AG04450 (cell line): ENCODE results near the gene CRYBA2. TPM values are rescaled to one million over a fixed set of nuclear protein-coding genes. Genes with fewer than 3 reads are reported as not detected.

ENCODE experiments used
- CTCF ChIA-PET: fragments of 300-600, 350-600 bp; formaldehyde crosslinking; extraction: SDS; loops from one replicate; lab custom pipeline; 2022; ENCODE audit warnings: antibody characterized with exemption, inconsistent platforms; lab: Charles Lee
- POLR2A ChIA-PET: fragments of 350-600 bp; formaldehyde crosslinking; extraction: SDS; loops from one replicate; lab custom pipeline; 2021; ENCODE audit warnings: antibody characterized with exemption, inconsistent platforms; lab: Yijun Ruan, JAX
- DNase-seq: peaks from one replicate; pipeline ENCODE4 v3.0.0-alpha.2; 2011; ENCODE audit warnings: low read depth, low spot score
- H3K27ac ChIP-seq: one replicate; pipeline ENCODE4 v1.5.1; 2012; ENCODE audit warnings: low read depth, low read length, control low read depth
- H3K27me3 ChIP-seq: one replicate; pipeline ENCODE4 v1.6.0; 2012; ENCODE audit warnings: low read length; ENCODE audit not compliant: control insufficient read depth, insufficient read depth
- H3K4me3 ChIP-seq: 2 replicates; pipeline ENCODE4 v1.5.1; 2011; ENCODE audit warnings: mild to moderate bottlenecking, low read depth, low read length, control low read depth
- H3K9me3 ChIP-seq: 2 replicates; pipeline ENCODE4 v1.5.1; 2012; ENCODE audit warnings: low read length; ENCODE audit not compliant: control insufficient read depth, insufficient read depth
- polyA plus RNA-seq: library from polyadenylated mRNA; depleted of rRNA; stranded (reverse); fragments of >200 nt; gene quantifications from 2 replicates; pipeline ENCODE4 v1.2.3, GENCODE V29; 2011
- TF ChIP-seq, protein P1 (sequence below): IDR thresholded peaks from 2 replicates; pipeline ENCODE4 v1.5.1; 2011; ENCODE audit warnings: low read depth, low read length, control low read depth, inconsistent platforms

CRYBA2 gene
- polyA plus RNA-seq, 1 experiment = 0.19 TPM

DNA sequence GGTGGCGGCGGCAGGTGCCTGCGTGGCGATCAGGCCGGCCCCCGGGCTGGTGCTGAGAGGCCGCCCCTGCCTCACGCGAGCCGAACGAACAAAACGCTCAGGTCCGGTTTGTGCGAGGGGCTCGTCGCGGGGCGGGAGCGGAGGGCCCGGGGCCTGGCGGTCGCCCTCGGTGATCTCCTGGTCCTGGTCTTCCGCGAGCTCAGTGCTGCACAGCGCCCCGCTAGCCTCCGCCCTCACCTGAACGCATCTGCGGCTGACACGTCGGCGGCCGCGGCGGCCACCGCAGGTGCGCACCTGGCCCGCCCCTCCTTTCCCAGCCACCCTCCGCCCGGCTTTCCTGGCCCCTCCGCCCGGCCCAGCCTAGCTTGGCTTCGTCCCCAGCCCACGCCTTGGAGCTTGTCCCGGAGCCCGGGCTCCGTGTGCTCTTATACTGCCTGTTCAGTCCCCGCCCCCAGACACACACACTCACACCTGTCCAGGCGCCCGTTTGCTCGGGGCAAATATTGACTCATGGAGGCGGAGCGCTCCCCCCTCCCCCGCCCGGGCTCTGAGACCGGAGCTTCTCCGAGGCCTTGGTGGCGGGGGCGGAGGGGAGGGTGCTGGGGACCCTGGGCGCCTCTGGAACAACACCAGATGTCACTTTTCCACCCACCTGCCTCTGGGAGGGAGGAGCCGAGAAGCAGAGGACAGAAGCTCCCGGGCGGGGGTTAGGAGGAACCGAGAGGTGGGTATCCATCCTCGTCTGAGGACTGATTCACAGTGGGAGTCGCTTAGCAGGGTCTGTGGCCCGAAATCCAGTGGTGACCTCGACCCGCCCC lies 8.6 kb upstream of the CRYBA2 start:
- CTCF ChIA-PET = interaction anchor here (0.6 to 1.2 kb wide), 3 partner anchors 120 to 142 kb away, joined by 3 read pairs; no protein-coding TSS in a partner anchor
- Histone ChIP-seq H3K27ac (no peak overlapping the region), H3K9me3 (no peaks in the 10 kb centered on the region; the same call in 1 of the 2 replicates), H3K27me3 (peaks cover 75% of the 10 kb centered on the region), H3K4me3 (no peak overlapping the region)
- POLR2A ChIA-PET = no interaction called here
- DNase-seq = no peak
- TF ChIP-seq, protein P1, sequence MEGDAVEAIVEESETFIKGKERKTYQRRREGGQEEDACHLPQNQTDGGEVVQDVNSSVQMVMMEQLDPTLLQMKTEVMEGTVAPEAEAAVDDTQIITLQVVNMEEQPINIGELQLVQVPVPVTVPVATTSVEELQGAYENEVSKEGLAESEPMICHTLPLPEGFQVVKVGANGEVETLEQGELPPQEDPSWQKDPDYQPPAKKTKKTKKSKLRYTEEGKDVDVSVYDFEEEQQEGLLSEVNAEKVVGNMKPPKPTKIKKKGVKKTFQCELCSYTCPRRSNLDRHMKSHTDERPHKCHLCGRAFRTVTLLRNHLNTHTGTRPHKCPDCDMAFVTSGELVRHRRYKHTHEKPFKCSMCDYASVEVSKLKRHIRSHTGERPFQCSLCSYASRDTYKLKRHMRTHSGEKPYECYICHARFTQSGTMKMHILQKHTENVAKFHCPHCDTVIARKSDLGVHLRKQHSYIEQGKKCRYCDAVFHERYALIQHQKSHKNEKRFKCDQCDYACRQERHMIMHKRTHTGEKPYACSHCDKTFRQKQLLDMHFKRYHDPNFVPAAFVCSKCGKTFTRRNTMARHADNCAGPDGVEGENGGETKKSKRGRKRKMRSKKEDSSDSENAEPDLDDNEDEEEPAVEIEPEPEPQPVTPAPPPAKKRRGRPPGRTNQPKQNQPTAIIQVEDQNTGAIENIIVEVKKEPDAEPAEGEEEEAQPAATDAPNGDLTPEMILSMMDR = no peak

DNA sequence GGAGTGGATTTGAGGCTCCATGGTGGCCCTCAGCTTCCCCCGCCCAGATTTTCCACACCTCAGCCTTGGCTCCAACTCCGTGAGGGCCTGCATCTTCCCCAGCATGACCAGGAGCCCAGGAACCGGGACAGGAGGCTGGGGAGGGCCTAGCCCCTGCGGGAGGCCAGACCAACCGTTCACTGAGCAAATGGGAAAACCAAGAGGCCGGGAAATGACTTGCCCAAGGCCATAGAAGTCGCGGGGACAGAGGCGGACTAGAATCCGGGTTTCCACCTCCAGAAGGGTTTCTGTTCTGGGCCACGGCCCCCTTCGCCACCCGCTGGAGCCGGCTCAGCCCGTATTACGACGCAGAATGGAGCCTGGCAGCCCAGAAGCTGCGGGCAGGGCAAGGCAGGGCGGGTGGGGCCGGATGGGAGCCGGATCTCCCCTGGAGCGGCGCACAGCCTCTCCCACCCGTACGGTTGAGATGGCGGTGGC lies 7.9 kb upstream of the CRYBA2 start:
- Histone ChIP-seq H3K4me3 (no peak overlapping the region), H3K27ac (no peak overlapping the region), H3K9me3 (no peaks in the 10 kb centered on the region; the same call in 1 of the 2 replicates), H3K27me3 (peaks cover 77% of the 10 kb centered on the region)
- CTCF ChIA-PET = interaction anchor here (0.6 to 1.2 kb wide), 2 partner anchors 121 to 124 kb away, joined by 3 read pairs; no protein-coding TSS in a partner anchor
- TF ChIP-seq, protein P1 = no peak
- POLR2A ChIA-PET = no interaction called here
- no peak for DNase-seq

DNA sequence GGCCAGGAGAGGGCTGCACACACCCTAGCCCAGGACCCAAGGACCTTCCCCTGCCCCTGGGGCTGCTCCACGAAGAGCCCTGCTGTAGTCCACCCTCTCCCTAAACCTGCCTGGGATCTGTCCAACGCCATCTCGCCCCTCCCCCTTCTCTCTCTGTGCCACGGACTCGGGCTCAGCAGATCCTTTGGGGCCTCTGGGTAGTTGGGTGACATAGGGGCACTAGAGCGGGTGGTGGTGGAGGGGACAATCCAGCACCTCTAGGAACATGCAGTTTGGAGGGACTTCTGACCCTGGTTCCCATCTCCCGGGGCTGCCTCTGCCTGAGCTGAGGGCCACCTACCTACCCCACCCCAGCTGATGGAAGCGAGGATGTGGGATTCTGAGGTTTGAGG lies 7.3 kb upstream of the CRYBA2 start:
- ChIA-PET POLR2A (no interaction called here), CTCF (no interaction called here)
- no peak overlapping the region for H3K27ac ChIP-seq
- peaks cover 76% of the 10 kb centered on the region for H3K27me3 ChIP-seq
- no peak for DNase-seq
- TF ChIP-seq, protein P1 = no peak
- H3K4me3 ChIP-seq = no peak overlapping the region
- no peaks in the 10 kb centered on the region; the same call in 1 of the 2 replicates for H3K9me3 ChIP-seq

DNA sequence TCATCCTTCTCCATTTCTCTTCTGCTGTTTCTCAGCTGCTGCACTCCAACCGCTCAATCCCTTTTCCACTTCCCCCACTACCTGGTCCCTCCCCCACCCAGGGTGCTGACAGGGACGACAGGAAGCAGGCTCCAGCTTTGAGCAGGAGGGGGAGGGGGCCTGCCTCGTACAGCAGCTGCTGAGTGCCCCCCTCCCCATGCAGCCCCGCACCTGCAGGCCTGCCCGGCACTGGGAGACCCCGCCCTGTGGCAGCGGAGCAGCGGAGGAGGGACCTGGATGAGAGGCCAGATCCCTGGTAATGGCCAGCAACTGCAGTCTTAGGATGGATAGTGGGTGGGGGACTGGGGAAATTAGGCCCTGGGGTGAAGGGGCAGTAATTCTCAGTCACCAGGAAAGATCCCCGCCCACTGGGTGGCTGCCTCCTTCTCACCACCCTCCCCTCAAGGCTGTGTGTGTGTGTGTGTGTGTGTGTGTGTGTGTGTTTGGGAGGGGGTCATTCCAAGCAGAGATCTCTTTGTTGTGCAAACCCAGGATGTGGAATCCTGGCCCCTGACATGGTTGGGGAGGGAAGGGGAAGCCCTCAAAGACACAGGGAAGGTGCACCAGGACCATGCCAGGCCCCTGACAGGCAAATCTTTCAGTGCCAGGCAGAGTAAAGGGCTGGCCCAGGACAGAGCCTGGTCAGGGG lies 6.8 kb upstream of the CRYBA2 start:
- peaks cover 76% of the 10 kb centered on the region for H3K27me3 ChIP-seq
- H3K27ac ChIP-seq = no peak overlapping the region
- H3K4me3 ChIP-seq = no peak overlapping the region
- DNase-seq = no peak
- CTCF ChIA-PET = interaction anchor here (1.3 kb wide), 1 partner anchor 159 kb away, joined by 3 read pairs; no protein-coding TSS in a partner anchor
- TF ChIP-seq, protein P1 = no peak
- POLR2A ChIA-PET = no interaction called here
- H3K9me3 ChIP-seq = no peaks in the 10 kb centered on the region; the same call in 1 of the 2 replicates
